Left ventricle myocardium inferior (tissue), 1 donor: ENCODE results near the gene TAS2R5. TPM values are rescaled to one million over a fixed set of nuclear protein-coding genes. Genes with fewer than 3 reads are reported as not detected.
"Not testable (repeated sequence)": the region's sequence is repeated elsewhere in the genome, so short reads cannot be mapped to it uniquely, and the experiment has no call there.

Source experiments
- DNase-seq: peaks from one replicate; pipeline ENCODE4 v3.0.0-alpha.2; 2020
- H3K27ac ChIP-seq: fragments of 200-600 bp; replicated peaks from 2 replicates; pipeline ENCODE4 v1.8.0; 2021
- H3K27me3 ChIP-seq: fragments of 200-600 bp; 2 replicates; pipeline ENCODE4 v1.8.0; 2021; ENCODE audit warnings: low read depth
- H3K36me3 ChIP-seq: fragments of 200-600 bp; 2 replicates; pipeline ENCODE4 v1.8.0; 2021
- H3K4me1 ChIP-seq: fragments of 200-600 bp; 2 replicates; pipeline ENCODE4 v1.8.0; 2021
- H3K4me3 ChIP-seq: fragments of 200-600 bp; 2 replicates; pipeline ENCODE4 v1.8.0; 2021; ENCODE audit warnings: mild to moderate bottlenecking, moderate library complexity
- H3K9me3 ChIP-seq: fragments of 200-600 bp; replicated peaks from 2 replicates; pipeline ENCODE4 v1.8.0; 2021
- intact Hi-C: fragments of 100-400 bp; cut with micrococcal nuclease; formaldehyde crosslinking; loops from one replicate; pipeline ENCODE4 v1.11.0; 2022
- total RNA-seq: library from RNA; stranded (reverse); fragmentation: NEBNext Ultra II Directional; extraction: Animal tissue kit (Norgen Biotek cat#: 25700); gene quantifications from one replicate; pipeline ENCODE4 v1.2.1, GENCODE V29; 2021
- TF ChIP-seq, protein P1 (sequence below): fragments of 200-600 bp; IDR thresholded peaks from 2 replicates; pipeline ENCODE4 v1.8.0; 2021; ENCODE audit warnings: antibody characterized with exemption, mild to moderate bottlenecking, borderline replicate concordance
- donor health status: DM: no; HTN: yes; CAD: no; lungs with severe emphysema.

The TAS2R5 gene
- total RNA-seq, 1 donor from 2014 or later: 0.47 TPM

DNA sequence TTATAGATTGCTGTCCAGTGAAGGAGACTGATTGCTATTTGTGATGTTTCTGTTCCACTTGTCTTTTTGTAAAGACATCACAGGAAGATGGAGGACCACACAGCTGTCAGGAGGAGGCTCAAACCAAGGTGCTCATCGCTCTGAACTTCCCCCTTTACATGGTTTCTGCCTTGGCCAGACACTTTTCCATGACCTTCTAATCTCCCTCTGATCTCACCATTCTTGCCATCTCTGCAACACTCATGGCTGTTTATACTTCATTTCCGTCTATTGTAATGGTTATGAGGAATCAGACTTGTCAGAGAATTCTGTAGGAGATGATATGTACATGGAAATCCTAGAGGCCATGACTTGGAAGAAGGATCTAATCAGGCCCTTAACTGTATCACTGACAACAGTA is 1.7 kb upstream of the TAS2R5 start:
- H3K27ac ChIP-seq: no peak overlapping the region

DNA sequence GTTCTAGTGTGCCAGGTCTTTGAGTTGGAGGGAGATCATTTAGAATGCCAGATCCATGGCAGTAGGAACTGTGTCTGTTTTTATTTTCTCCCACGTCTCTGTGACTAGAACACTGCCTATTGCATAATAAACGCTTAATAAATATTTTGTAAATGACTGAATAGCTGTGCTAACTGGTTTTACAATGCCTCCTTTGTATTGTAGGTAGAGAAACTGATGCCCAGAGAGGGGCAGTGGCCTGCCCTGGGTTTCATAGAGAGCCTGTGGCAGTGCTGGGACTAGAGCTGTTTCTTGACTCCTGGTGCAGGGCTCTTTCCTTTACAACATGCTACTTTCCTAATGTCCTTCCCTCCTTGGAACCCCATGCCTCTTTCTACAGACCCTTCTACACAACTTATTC is 2.5 kb downstream of the TAS2R5 start:
- no peak for DNase-seq
- no peak overlapping the region for H3K4me3 ChIP-seq
- H3K27me3 ChIP-seq: no peaks in the 10 kb centered on the region
- peaks cover 13% of the 10 kb centered on the region for H3K4me1 ChIP-seq
- no peaks in the 10 kb centered on the region for H3K9me3 ChIP-seq
- TF ChIP-seq, protein P1, sequence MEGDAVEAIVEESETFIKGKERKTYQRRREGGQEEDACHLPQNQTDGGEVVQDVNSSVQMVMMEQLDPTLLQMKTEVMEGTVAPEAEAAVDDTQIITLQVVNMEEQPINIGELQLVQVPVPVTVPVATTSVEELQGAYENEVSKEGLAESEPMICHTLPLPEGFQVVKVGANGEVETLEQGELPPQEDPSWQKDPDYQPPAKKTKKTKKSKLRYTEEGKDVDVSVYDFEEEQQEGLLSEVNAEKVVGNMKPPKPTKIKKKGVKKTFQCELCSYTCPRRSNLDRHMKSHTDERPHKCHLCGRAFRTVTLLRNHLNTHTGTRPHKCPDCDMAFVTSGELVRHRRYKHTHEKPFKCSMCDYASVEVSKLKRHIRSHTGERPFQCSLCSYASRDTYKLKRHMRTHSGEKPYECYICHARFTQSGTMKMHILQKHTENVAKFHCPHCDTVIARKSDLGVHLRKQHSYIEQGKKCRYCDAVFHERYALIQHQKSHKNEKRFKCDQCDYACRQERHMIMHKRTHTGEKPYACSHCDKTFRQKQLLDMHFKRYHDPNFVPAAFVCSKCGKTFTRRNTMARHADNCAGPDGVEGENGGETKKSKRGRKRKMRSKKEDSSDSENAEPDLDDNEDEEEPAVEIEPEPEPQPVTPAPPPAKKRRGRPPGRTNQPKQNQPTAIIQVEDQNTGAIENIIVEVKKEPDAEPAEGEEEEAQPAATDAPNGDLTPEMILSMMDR: no peak
- no peak overlapping the region for H3K27ac ChIP-seq
- intact Hi-C loops: no loop called here
- H3K36me3 ChIP-seq: peaks cover 22% of the 10 kb centered on the region

More for the DNA sequence above, 1.7 kb upstream of the TAS2R5 start:
- no peaks in the 10 kb centered on the region for H3K9me3 ChIP-seq
- H3K36me3 ChIP-seq: peaks cover 16% of the 10 kb centered on the region
- intact Hi-C loops: no loop called here
- H3K27me3 ChIP-seq: no peaks in the 10 kb centered on the region
- no peak for DNase-seq
- TF ChIP-seq, protein P1: no peak
- no peak overlapping the region for H3K4me3 ChIP-seq
- H3K4me1 ChIP-seq: peaks cover 6% of the 10 kb centered on the region

DNA sequence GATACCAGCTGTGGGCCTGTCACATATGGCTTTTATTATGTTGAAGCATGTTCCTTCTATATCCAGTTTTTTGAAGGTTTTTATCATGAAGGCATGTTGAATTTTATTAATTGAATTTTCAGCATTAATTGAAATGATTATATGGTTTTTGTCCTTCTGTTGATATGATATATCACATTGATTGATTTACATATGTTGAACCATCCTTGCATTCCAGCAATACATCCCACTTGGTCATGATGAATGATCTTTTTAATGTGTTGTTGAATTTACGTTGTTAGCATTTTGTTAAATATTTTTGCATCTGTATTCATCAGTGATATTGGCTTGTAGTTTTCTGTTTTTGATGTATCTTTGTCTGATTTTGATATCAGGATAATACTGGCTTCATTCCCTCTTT is 30.1 kb downstream of the TAS2R5 start:
- H3K36me3 ChIP-seq: peaks cover 31% of the 10 kb centered on the region
- H3K9me3 ChIP-seq: peaks cover 72% of the 10 kb centered on the region
- H3K4me1 ChIP-seq: no peaks in the 10 kb centered on the region
- intact Hi-C loops: no loop called here
- no peaks in the 10 kb centered on the region for H3K27me3 ChIP-seq
- no peak overlapping the region for H3K4me3 ChIP-seq
- no peak for DNase-seq
- no peak overlapping the region for H3K27ac ChIP-seq
- TF ChIP-seq, protein P1: no peak

DNA sequence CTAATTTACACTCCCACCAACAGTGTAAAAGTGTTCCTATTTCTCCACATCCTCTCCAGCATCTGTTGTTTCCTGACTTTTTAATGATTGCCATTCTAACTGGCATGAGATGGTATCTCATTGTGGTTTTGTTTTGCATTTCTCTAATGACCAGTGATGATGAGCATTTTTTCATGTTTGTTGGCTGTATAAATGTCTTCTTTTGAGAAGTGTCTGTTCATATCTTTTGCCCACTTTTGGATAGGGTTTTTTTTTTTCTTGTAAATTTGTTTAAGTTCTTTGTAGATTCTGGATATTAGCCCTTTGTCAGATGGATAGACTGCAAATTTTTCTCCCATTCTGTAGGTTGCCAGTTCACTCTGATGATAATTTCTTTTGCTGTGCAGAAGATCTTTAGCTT is 32.4 kb downstream of the TAS2R5 start:
- H3K27ac ChIP-seq, H3K27me3 ChIP-seq, DNase-seq, H3K4me1 ChIP-seq, intact Hi-C loops, H3K4me3 ChIP-seq: not testable (repeated sequence)
- Histone ChIP-seq H3K9me3 (peaks cover 70% of the 10 kb centered on the region), H3K36me3 (peaks cover 24% of the 10 kb centered on the region)

DNA sequence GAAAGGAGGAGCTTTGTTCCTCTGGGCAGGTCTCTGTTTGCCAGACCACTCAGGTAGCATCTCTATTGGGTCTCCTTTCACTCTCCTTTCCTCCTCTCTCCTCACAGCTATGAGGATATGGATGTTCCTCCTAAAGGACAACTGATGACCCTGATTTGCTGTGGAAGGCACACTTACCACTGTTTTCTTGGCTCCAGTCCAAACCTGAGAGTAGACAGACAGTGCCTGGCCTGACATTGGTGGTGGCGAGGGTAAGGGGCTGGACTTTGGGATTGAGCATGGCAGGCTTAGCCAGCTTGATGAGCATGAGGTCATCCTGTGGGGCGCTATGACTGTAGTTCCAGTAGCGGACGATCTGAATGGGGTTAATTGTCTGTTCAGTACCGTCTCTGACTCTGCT is 47.7 kb downstream of the TAS2R5 start:
- no peaks in the 10 kb centered on the region for H3K27me3 ChIP-seq
- intact Hi-C loops: no loop called here
- TF ChIP-seq, protein P1: no peak

DNA sequence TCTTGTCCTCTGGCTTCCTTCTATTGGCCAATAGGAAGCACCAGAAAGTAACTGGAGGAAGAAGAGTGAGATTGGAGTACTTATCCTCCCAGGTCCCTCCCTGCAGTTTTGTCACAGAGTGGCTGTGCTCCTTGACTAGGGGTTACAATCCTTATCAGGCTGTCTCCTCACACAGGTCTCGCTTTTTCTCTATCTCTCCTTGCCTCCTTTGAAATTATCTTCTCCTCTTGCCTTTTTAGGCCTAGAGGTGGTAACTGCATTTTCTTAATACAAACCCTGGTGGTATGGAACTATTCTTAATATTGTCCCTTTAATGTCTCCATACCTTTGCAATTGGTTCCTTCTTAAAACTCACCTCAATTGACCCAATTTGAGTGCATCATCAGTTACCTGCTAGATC is 48.6 kb downstream of the TAS2R5 start:
- intact Hi-C loops: no loop called here
- TF ChIP-seq, protein P1: no peak

More for the DNA sequence above, 47.7 kb downstream of the TAS2R5 start:
- Histone ChIP-seq H3K27ac (no peak overlapping the region), H3K4me1 (no peaks in the 10 kb centered on the region), H3K9me3 (no peaks in the 10 kb centered on the region), H3K4me3 (no peak overlapping the region), H3K36me3 (no peaks in the 10 kb centered on the region)
- no peak for DNase-seq

More for the DNA sequence above, 48.6 kb downstream of the TAS2R5 start:
- H3K27me3 ChIP-seq: no peaks in the 10 kb centered on the region
- no peak overlapping the region for H3K4me3 ChIP-seq
- no peak overlapping the region for H3K27ac ChIP-seq
- no peaks in the 10 kb centered on the region for H3K9me3 ChIP-seq
- no peaks in the 10 kb centered on the region for H3K4me1 ChIP-seq
- H3K36me3 ChIP-seq: no peaks in the 10 kb centered on the region
- no peak for DNase-seq
